ENCODE measurements around the gene RNASE8. TPM values are rescaled to one million over a fixed set of nuclear protein-coding genes. Genes with fewer than 3 reads are reported as not detected.

The RNASE8 gene
- total and polyA plus RNA-seq, 2 experiments from 2014 or later = not detected

- WGBS (ENCODE audit: low lambda C conversion rate, missing lambda C conversion rate) = 87% methylated on average over 8 of the region's 8 CpGs
- Histone ChIP-seq H3K36me3 (replicated peaks; ENCODE audit: insufficient read depth, low read depth) (no peaks in the 10 kb centered on the region), H3K27ac (peak overlapping the region; percentile 99), H3K9me3 (ENCODE audit: low read depth) (no peaks in the 10 kb centered on the region), H3K79me2 (peaks cover 20% of the 10 kb centered on the region), H3K4me3 (no peak overlapping the region), H3K4me2 (peak overlapping the region; percentile 85), H4K20me1 (ENCODE audit: insufficient read depth, poor library complexity, severe bottlenecking) (no peaks in the 10 kb centered on the region), H2AFZ (no peak overlapping the region), H3K27me3 (no peaks in the 10 kb centered on the region), H3K9me2 (replicated peaks; ENCODE audit: insufficient read depth) (no peaks in the 10 kb centered on the region), H3K4me1 (ENCODE audit: insufficient read depth) (peaks cover 50% of the 10 kb centered on the region)
- no peak for TF ChIP-seq EZH2 (IDR thresholded peaks at IDR 0.05; ENCODE audit: borderline replicate concordance)
- TF ChIP-seq CTCF (IDR thresholded peaks at IDR 0.05; ENCODE audit: poor library complexity) = no peak
- DNase-seq (ENCODE audit: low spot score) = no peak
Observed at GRCh38 chr14:21101802-21102413, 44.3 kb downstream of the RNASE8 start.

GRCh38 chr14:21102521-21103410 lies 45.1 kb downstream of the RNASE8 start:
- Histone ChIP-seq H3K4me3 (peak overlapping the region; percentile 3), H3K36me3 (replicated peaks; ENCODE audit: insufficient read depth, low read depth) (no peaks in the 10 kb centered on the region), H4K20me1 (ENCODE audit: insufficient read depth, poor library complexity, severe bottlenecking) (no peaks in the 10 kb centered on the region), H3K9me3 (ENCODE audit: low read depth) (no peaks in the 10 kb centered on the region), H3K27ac (peak overlapping the region; percentile 99), H3K4me2 (peak overlapping the region; percentile 85), H3K4me1 (ENCODE audit: insufficient read depth) (peaks cover 50% of the 10 kb centered on the region), H2AFZ (peak overlapping the region; percentile 63), H3K9me2 (replicated peaks; ENCODE audit: insufficient read depth) (no peaks in the 10 kb centered on the region), H3K79me2 (peaks cover 20% of the 10 kb centered on the region), H3K27me3 (no peaks in the 10 kb centered on the region)
- DNase-seq (ENCODE audit: low spot score) = no peak
- TF ChIP-seq EZH2 (IDR thresholded peaks at IDR 0.05; ENCODE audit: borderline replicate concordance) = no peak
- TF ChIP-seq CTCF (IDR thresholded peaks at IDR 0.05; ENCODE audit: poor library complexity) = no peak
- no peak for TF ChIP-seq EZH2phosphoT487 (IDR thresholded peaks at IDR 0.05; ENCODE audit: low read depth, severe bottlenecking, unreplicated experiment)
- 19% methylated on average over 9 of the region's 9 CpGs for WGBS (ENCODE audit: low lambda C conversion rate, missing lambda C conversion rate)

- Histone ChIP-seq H3K79me2 (peaks cover 20% of the 10 kb centered on the region), H2AFZ (peak overlapping the region; percentile 63), H4K20me1 (ENCODE audit: insufficient read depth, poor library complexity, severe bottlenecking) (no peaks in the 10 kb centered on the region), H3K9me3 (ENCODE audit: low read depth) (no peaks in the 10 kb centered on the region), H3K36me3 (replicated peaks; ENCODE audit: insufficient read depth, low read depth) (no peaks in the 10 kb centered on the region), H3K27me3 (no peaks in the 10 kb centered on the region), H3K4me1 (ENCODE audit: insufficient read depth) (peaks cover 50% of the 10 kb centered on the region), H3K9me2 (replicated peaks; ENCODE audit: insufficient read depth) (no peaks in the 10 kb centered on the region), H3K4me2 (peak overlapping the region; percentile 85), H3K27ac (peak overlapping the region; percentile 99), H3K4me3 (peak overlapping the region; percentile 3)
- DNase-seq (ENCODE audit: low spot score) = no peak
- TF ChIP-seq EZH2 (IDR thresholded peaks at IDR 0.05; ENCODE audit: borderline replicate concordance) (no peak), EZH2phosphoT487 (IDR thresholded peaks at IDR 0.05; ENCODE audit: low read depth, severe bottlenecking, unreplicated experiment) (no peak), CTCF (IDR thresholded peaks at IDR 0.05; ENCODE audit: poor library complexity) (no peak)
- WGBS (ENCODE audit: low lambda C conversion rate, missing lambda C conversion rate) = 1% methylated on average over 9 of the region's 9 CpGs
Observed at GRCh38 chr14:21103411-21103709, 45.7 kb downstream of the RNASE8 start.
